MM.1S (cell line): Measurements from ENCODE around the gene BBS7.

Source experiments
- DNase-seq: peaks from one replicate; pipeline ENCODE4 v3.0.0-alpha.2; 2015
- H2AFZ ChIP-seq: fragments of 300-600 bp; sonication (generic); 2 replicates; pipeline ENCODE4 v1.6.0; 2016; ENCODE audit warnings: antibody characterized with exemption, low read length
- H3F3A ChIP-seq: fragments of 300-600 bp; sonication (generic); 2 replicates; pipeline ENCODE4 v1.6.1; 2016; ENCODE audit warnings: mild to moderate bottlenecking, antibody characterized with exemption, low read length, moderate library complexity, mixed read lengths; ENCODE audit not compliant: insufficient read depth
- H3K27ac ChIP-seq: fragments of 300-600 bp; sonication (generic); 2 replicates; pipeline ENCODE4 v1.5.1; 2016; ENCODE audit warnings: mild to moderate bottlenecking, low read length
- H3K27me3 ChIP-seq: fragments of 300-600 bp; sonication (generic); replicated peaks from 2 replicates; pipeline ENCODE4 v1.6.0; 2016; ENCODE audit warnings: low read length; ENCODE audit not compliant: insufficient read depth
- H3K36me3 ChIP-seq: fragments of 300-600 bp; sonication (generic); replicated peaks from 2 replicates; pipeline ENCODE4 v1.6.1; 2016; ENCODE audit warnings: mild to moderate bottlenecking, low read length, mixed read lengths; ENCODE audit not compliant: insufficient read depth
- H3K4me1 ChIP-seq: fragments of 300-600 bp; sonication (generic); 2 replicates; pipeline ENCODE4 v1.6.1; 2016; ENCODE audit warnings: low read length, mixed read lengths
- H3K4me2 ChIP-seq: fragments of 300-600 bp; sonication (generic); 2 replicates; pipeline ENCODE4 v1.6.0; 2016; ENCODE audit warnings: low read depth, low read length
- H3K4me3 ChIP-seq: fragments of 300-600 bp; sonication (generic); 2 replicates; pipeline ENCODE4 v1.5.1; 2016; ENCODE audit warnings: low read length, mixed read lengths
- H3K79me2 ChIP-seq: fragments of 300-600 bp; sonication (generic); 2 replicates; pipeline ENCODE4 v1.6.1; 2016; ENCODE audit warnings: mixed run types, low read length, mixed read lengths
- H3K9ac ChIP-seq: fragments of 300-600 bp; sonication (generic); 2 replicates; pipeline ENCODE4 v1.6.1; 2016; ENCODE audit warnings: low read length, mixed read lengths
- H3K9me2 ChIP-seq: fragments of 300-600 bp; sonication (generic); replicated peaks from 2 replicates; pipeline ENCODE4 v1.6.1; 2016; ENCODE audit warnings: mild to moderate bottlenecking, low read length, mixed read lengths; ENCODE audit not compliant: insufficient read depth
- H3K9me3 ChIP-seq: fragments of 300-600 bp; sonication (generic); replicated peaks from 2 replicates; pipeline ENCODE4 v1.6.1; 2016; ENCODE audit warnings: mild to moderate bottlenecking, low read length, mixed read lengths; ENCODE audit not compliant: insufficient read depth
- H4K20me1 ChIP-seq: fragments of 300-600 bp; sonication (generic); 2 replicates; pipeline ENCODE4 v1.6.1; 2016; ENCODE audit warnings: mild to moderate bottlenecking, low read length, moderate library complexity, mixed read lengths; ENCODE audit not compliant: insufficient read depth
- EZH2 ChIP-seq: fragments of 300-600 bp; sonication (generic); optimal IDR thresholded peaks from 2 replicates; pipeline ENCODE3; 2017; ENCODE audit warnings: low read depth, mild to moderate bottlenecking, antibody characterized with exemption, low read length, mixed read lengths
- EZH2phosphoT487 ChIP-seq: fragments of 300-600 bp; sonication (generic); IDR thresholded peaks from 2 replicates; pipeline ENCODE4 v1.6.1; 2018; ENCODE audit warnings: antibody characterized with exemption, low read length
- TF ChIP-seq, protein P1 (sequence below): fragments of 300-600 bp; sonication (generic); IDR thresholded peaks from 2 replicates; pipeline ENCODE4 v1.5.1; 2016; ENCODE audit warnings: antibody characterized with exemption, low read length, mixed read lengths

The BBS7 gene

DNA sequence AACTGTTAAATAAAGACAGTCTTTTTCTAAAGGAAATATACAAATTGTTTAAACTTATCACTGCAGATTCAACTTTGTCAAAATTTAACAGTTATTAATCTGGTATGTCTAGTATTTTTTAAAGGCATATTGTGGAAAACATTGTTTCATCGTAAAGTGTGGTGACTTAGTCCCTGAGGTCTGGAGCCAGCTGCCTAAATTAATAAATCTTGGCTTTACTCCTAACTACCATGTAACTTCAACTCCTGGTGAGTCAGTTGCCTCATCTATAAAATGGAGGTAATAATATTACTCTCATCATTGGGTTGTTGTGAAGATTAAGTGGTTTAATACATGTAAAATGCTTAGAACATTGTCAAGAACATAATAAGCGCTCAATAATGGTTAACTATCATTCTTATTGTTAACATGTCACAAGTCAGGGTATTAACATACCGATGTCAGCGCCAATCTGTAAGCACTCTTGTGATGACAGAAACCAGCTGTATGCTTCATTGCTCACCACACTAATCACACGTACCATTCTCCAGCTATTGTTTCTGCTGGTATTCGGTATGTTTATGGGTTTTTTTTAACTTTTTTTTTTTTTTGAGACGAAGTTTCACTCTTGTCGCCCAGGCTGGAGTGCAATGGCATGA is 91.2 kb downstream of the BBS7 start:
- H3K4me3 ChIP-seq: no peak overlapping the region
- H3K9me3 ChIP-seq: no peaks in the 10 kb centered on the region
- H3K27ac ChIP-seq: no peak overlapping the region
- no peaks in the 10 kb centered on the region for H3K36me3 ChIP-seq
- H3K9ac ChIP-seq: no peak overlapping the region
- H3K4me2 ChIP-seq: no peak overlapping the region
- DNase-seq: no peak
- no peaks in the 10 kb centered on the region for H3K79me2 ChIP-seq
- TF ChIP-seq EZH2phosphoT487 (no peak), EZH2 (no peak)
- TF ChIP-seq, protein P1, sequence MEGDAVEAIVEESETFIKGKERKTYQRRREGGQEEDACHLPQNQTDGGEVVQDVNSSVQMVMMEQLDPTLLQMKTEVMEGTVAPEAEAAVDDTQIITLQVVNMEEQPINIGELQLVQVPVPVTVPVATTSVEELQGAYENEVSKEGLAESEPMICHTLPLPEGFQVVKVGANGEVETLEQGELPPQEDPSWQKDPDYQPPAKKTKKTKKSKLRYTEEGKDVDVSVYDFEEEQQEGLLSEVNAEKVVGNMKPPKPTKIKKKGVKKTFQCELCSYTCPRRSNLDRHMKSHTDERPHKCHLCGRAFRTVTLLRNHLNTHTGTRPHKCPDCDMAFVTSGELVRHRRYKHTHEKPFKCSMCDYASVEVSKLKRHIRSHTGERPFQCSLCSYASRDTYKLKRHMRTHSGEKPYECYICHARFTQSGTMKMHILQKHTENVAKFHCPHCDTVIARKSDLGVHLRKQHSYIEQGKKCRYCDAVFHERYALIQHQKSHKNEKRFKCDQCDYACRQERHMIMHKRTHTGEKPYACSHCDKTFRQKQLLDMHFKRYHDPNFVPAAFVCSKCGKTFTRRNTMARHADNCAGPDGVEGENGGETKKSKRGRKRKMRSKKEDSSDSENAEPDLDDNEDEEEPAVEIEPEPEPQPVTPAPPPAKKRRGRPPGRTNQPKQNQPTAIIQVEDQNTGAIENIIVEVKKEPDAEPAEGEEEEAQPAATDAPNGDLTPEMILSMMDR: no peak
- no peaks in the 10 kb centered on the region for H3K9me2 ChIP-seq
- H2AFZ ChIP-seq: no peak overlapping the region
- no peaks in the 10 kb centered on the region for H4K20me1 ChIP-seq
- H3F3A ChIP-seq: no peaks in the 10 kb centered on the region
- H3K4me1 ChIP-seq: no peaks in the 10 kb centered on the region
- H3K27me3 ChIP-seq: no peaks in the 10 kb centered on the region

GRCh38 chr4:121777625-121778024 is 92.6 kb downstream of the BBS7 start:
- Histone ChIP-seq H3K4me1 (no peaks in the 10 kb centered on the region), H4K20me1 (no peaks in the 10 kb centered on the region), H3K9me2 (no peaks in the 10 kb centered on the region), H3K27ac (no peak overlapping the region), H3K9ac (no peak overlapping the region), H3K4me3 (no peak overlapping the region), H3F3A (no peaks in the 10 kb centered on the region), H2AFZ (no peak overlapping the region), H3K9me3 (no peaks in the 10 kb centered on the region), H3K27me3 (no peaks in the 10 kb centered on the region), H3K4me2 (no peak overlapping the region), H3K36me3 (no peaks in the 10 kb centered on the region), H3K79me2 (no peaks in the 10 kb centered on the region)
- no peak for DNase-seq
- TF ChIP-seq, protein P1: no peak
- TF ChIP-seq EZH2: no peak
- TF ChIP-seq EZH2phosphoT487: no peak

DNA sequence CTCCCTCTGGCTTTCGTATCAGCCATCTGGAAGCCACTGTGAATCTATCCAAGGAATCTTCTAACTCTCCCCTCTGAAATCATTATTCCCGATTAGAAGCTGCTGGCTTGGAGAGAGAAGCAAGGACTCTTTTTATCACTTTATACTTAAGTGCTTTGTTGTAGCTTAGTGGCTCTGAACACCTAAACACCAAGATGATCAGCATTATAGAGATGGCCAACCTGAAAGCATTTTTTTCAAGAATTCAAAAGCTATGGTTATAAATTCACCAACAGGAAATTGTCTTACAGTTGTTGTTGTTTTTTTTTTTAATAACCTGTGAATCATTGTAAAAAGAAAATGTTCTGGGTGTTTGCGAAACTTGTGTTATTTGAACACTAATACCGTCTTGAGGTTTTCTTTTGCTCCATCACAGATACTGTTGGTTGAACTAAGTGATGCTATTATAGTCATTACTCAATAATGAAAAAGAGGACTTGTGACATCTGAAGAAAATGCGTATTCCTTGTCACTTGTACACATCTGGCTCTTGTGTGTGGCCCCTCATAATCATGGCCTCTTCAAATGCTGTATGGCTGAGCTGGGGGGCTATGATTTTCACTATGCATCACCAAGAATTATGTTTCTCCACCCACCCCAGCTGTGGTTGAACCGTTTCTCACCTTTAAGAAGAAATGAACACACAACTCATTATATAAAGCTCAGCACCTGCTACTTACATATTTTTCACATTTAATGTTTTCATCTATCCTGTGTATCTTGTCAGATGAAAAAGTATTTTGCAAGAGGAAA is 93.5 kb downstream of the BBS7 start:
- H3K9ac ChIP-seq: no peak overlapping the region
- H3K9me2 ChIP-seq: no peaks in the 10 kb centered on the region
- H3F3A ChIP-seq: no peaks in the 10 kb centered on the region
- no peak overlapping the region for H3K4me3 ChIP-seq
- TF ChIP-seq EZH2 (no peak), EZH2phosphoT487 (no peak)
- TF ChIP-seq, protein P1: no peak
- H3K36me3 ChIP-seq: no peaks in the 10 kb centered on the region
- no peak overlapping the region for H3K4me2 ChIP-seq
- H3K4me1 ChIP-seq: no peaks in the 10 kb centered on the region
- no peak for DNase-seq
- no peak overlapping the region for H2AFZ ChIP-seq
- no peaks in the 10 kb centered on the region for H3K27me3 ChIP-seq
- H3K9me3 ChIP-seq: no peaks in the 10 kb centered on the region
- H3K79me2 ChIP-seq: no peaks in the 10 kb centered on the region
- H3K27ac ChIP-seq: no peak overlapping the region
- H4K20me1 ChIP-seq: no peaks in the 10 kb centered on the region
